Measurements from ENCODE around the gene NKX6-2.
"Not testable (repeated sequence)": the region's sequence is repeated elsewhere in the genome, so short reads cannot be mapped to it uniquely, and the experiment has no call there.

The NKX6-2 gene

GRCh38 chr10:132755166-132755711 lies 30.7 kb downstream of the NKX6-2 start:
- no peak for DNase-seq (ENCODE audit: low read depth in 2 of 2)

- no peak for DNase-seq (ENCODE audit: low read depth in 2 of 2)
Observed at GRCh38 chr10:132754071-132754470, 31.9 kb downstream of the NKX6-2 start.

GRCh38 chr10:132753596-132753995 lies 32.4 kb downstream of the NKX6-2 start:
- DNase-seq (ENCODE audit: low read depth in 2 of 2), result no peak

- DNase-seq (ENCODE audit: low read depth in 2 of 2), result no peak
Observed at GRCh38 chr10:132752961-132753360, 33.0 kb downstream of the NKX6-2 start.

- DNase-seq (ENCODE audit: low read depth in 2 of 2), result no peak
Observed at GRCh38 chr10:132752378-132752777, 33.6 kb downstream of the NKX6-2 start.

- DNase-seq (ENCODE audit: low read depth in 2 of 2), result no peak
Observed at GRCh38 chr10:132750936-132751335, 35.0 kb downstream of the NKX6-2 start.

- DNase-seq (ENCODE audit: low read depth in 2 of 2), result no peak
Observed at GRCh38 chr10:132749371-132749795, 36.6 kb downstream of the NKX6-2 start.

GRCh38 chr10:132748545-132749370 lies 37.2 kb downstream of the NKX6-2 start:
- DNase-seq (ENCODE audit: low read depth in 2 of 2), result no peak

GRCh38 chr10:132748135-132748534 lies 37.8 kb downstream of the NKX6-2 start:
- no peak for DNase-seq (ENCODE audit: low read depth in 2 of 2)

GRCh38 chr10:132746801-132747625 lies 38.9 kb downstream of the NKX6-2 start:
- no peak for DNase-seq (ENCODE audit: low read depth in 2 of 2)

GRCh38 chr10:132746386-132746785 lies 39.6 kb downstream of the NKX6-2 start:
- no peak for DNase-seq (ENCODE audit: low read depth in 2 of 2)

GRCh38 chr10:132745971-132746370 lies 40.0 kb downstream of the NKX6-2 start:
- DNase-seq (ENCODE audit: low read depth in 2 of 2), result no peak

GRCh38 chr10:132745511-132745910 lies 40.4 kb downstream of the NKX6-2 start:
- no peak for DNase-seq (ENCODE audit: low read depth in 2 of 2)

- no peak for DNase-seq (ENCODE audit: low read depth in 2 of 2)
Observed at GRCh38 chr10:132744839-132745238, 41.1 kb downstream of the NKX6-2 start.

GRCh38 chr10:132743925-132744490 lies 41.9 kb downstream of the NKX6-2 start:
- DNase-seq (ENCODE audit: low read depth in 2 of 2), result no peak

GRCh38 chr10:132743196-132743924 lies 42.6 kb downstream of the NKX6-2 start:
- DNase-seq (ENCODE audit: low read depth in 2 of 2), result not testable (repeated sequence)

- DNase-seq (ENCODE audit: low read depth in 2 of 2), result no peak
Observed at GRCh38 chr10:132742837-132743194, 43.1 kb downstream of the NKX6-2 start.

GRCh38 chr10:132742167-132742836 lies 43.6 kb downstream of the NKX6-2 start:
- no peak for DNase-seq (ENCODE audit: low read depth in 2 of 2)

GRCh38 chr10:132740588-132740987 lies 45.4 kb downstream of the NKX6-2 start:
- DNase-seq (ENCODE audit: low read depth in 2 of 2), result no peak

GRCh38 chr10:132739225-132739613 lies 46.7 kb downstream of the NKX6-2 start:
- DNase-seq (ENCODE audit: low read depth in 2 of 2), result no peak
